Stimulated activated naive CD4-positive, alpha-beta T cell (primary cell): ENCODE data around the gene PACSIN1.

Source experiments
- DNase-seq, 6 experiments: peaks; one replicate each; lab custom pipeline; 2025; lab: John Stamatoyannopoulos, UW

Gene PACSIN1

GRCh38 chr6:34583461-34583860 is 117.6 kb downstream of the PACSIN1 start:
- no peak for DNase-seq

GRCh38 chr6:34583861-34584604 is 118.2 kb downstream of the PACSIN1 start:
- DNase-seq = no peak

GRCh38 chr6:34584694-34585093 is 118.8 kb downstream of the PACSIN1 start:
- DNase-seq = no peak
